NCI-H526 (cell line): ENCODE results near the gene RIPOR1.

Experiments used
- DNase-seq, 2 experiments: peaks; one replicate each; lab custom pipeline; 2025; lab: John Stamatoyannopoulos, UW

Gene RIPOR1

DNA sequence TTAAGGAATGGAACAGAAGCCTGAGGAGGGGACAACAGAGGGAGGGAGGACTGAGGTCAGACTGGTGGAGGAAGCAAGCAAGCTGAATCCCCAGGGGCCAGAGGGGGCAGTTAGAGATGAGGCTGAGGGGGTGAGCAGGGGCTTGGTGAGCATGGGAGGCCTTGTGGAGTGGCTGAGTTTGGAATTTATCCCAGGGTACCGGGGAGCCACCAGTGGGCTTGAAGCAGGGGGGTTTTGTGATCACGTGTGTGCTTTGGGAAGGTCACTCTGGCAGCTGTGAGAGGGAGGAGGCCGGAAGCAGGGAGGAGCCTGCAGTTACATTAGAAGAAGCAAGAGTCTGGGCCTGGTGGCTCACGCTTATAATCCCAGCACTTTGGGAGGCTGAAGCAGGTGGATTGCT lies 23.8 kb downstream of the RIPOR1 start:
- no peak for DNase-seq

DNA sequence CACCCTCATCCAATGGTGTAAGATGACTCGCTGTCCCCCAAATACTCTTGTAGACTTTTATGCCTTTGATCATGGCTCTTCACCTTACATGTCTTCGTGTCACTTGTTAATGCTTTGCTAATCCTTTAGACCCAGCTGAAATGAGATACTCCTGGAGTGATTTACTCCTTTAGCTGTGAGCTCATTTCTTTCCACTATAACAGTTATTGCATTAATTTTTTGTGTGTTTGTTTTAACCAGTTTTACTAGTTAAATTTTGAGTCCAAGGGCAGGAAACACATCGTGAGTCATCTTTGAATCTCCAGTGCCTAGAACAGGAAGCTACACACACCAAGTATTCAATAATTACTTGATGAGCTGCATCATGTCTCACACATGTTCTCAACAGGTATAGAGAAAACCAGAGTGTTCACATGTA lies 27.2 kb downstream of the RIPOR1 start:
- DNase-seq = no peak

DNA sequence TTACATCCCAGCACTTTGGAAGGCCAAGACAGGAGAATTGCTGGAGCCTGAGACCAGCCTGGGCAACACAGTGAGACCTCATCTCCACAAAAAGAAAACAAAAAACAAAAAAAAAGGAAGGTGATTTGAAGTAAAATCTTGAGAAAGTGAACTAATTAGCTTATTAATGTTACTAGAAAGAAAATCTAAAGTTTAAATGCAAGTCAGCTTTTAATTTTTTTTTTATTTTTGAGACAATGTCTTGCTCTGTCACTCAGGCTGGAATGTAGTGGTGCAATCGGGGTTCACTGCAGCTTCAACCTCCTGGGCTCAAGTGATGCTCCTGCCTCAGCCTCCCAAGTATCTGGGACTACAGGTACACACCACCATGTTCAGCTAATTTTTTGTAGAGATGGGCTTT lies 30.2 kb downstream of the RIPOR1 start:
- no peak for DNase-seq

DNA sequence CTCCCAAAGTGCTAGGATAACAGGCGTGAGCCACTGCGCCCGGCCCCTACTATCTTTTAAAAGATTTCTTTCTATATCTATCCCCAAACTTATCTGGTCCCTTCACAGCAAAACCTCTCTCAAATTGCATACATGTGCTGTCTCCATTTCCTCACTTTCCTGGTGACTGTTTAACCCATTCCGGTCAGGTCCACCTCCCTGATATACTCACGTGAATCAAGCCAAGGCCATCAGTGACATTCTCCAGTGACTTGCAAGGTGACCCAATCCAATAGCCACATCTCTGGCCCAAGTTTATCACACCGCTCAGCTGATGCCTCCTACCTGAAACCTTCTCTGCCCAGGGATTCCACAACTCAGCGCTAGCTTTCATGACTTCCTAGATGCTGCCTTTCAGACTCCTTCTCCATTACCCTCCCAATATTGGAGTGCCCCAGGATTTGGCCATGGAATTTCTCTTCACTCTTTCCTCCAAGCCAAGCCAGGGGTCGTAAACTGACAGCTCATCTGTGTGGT lies 32.3 kb downstream of the RIPOR1 start:
- DNase-seq = no peak

DNA sequence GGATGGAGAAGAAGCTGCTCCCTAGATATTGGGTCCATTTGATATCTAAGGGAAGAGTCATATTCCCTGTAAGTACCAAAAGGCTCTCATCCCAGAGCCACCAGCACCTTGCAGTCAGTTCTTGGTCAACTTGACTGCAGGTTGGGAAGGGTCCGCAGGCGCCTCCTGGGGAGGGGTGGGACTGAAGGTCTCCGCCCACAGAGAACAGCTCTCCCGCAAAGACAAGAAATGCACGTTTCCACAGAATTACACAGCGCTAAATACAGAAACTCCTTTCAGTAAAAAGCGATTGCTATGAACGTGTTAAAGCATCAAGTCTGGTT lies 32.8 kb downstream of the RIPOR1 start:
- no peak for DNase-seq

DNA sequence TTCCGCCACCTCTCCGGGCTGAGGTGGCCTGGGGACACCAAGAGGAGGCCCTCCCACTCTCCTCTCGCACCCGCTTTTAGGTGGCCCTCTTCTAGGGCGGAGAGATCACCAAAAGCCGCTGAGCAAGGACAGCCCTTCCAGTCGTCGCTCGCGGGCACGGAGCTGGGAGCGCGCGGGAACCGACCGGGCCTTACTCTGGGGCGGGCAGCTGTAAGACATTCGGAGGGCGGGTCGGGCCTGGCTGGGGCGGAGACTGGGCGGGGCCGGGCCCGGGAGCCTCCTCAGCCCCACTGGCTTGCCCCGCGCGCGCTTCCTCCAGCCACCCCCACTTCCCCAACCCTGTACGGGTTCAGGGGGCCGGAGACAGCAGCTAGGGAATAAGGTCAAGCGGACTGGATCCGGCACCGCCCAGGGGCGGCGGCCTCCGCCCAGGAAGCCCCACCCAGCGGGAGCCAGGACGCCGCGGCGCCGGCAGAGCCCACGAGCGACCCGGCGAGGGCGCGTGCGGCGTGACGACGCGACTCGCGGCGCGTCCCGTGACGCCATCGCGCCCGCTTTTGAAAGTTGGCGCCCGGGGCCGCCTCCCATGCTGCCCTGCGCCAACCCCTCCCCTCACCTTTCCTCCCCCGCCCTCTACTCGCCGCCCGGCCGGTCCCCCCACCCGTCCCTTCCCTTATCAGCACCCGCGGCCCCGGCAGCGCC lies 33.3 kb downstream of the RIPOR1 start:
- peak; percentile 89 to 95 for DNase-seq

DNA sequence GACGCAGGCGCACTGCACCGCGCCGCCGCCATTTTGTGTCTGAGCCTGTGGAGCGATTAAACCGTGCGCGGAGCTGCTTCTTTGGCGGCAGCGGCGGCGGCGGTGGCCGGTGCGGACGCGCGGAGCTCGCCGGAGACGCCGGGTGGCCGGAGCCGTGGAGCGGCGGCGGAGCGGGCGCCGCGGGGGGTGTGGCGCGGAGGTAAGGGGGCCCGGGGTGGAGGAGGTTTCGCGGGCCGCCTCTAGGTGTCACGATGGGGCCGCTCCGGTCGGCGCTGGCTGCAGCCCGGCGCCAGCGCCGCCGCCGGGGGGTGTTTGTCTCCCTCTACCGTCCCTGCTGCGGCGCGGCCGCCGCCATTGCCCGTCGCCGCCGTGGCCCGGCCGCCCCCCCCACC lies 33.9 kb downstream of the RIPOR1 start, which contains the start of gene CTCF:
Gene CTCF (plus strand): TSS at position 1 of the 392 bp plus-strand sequence. CDS start 48,307 bp downstream, outside the sequence.
- peak in 1 of 2 experiments; percentile 79 for DNase-seq

DNA sequence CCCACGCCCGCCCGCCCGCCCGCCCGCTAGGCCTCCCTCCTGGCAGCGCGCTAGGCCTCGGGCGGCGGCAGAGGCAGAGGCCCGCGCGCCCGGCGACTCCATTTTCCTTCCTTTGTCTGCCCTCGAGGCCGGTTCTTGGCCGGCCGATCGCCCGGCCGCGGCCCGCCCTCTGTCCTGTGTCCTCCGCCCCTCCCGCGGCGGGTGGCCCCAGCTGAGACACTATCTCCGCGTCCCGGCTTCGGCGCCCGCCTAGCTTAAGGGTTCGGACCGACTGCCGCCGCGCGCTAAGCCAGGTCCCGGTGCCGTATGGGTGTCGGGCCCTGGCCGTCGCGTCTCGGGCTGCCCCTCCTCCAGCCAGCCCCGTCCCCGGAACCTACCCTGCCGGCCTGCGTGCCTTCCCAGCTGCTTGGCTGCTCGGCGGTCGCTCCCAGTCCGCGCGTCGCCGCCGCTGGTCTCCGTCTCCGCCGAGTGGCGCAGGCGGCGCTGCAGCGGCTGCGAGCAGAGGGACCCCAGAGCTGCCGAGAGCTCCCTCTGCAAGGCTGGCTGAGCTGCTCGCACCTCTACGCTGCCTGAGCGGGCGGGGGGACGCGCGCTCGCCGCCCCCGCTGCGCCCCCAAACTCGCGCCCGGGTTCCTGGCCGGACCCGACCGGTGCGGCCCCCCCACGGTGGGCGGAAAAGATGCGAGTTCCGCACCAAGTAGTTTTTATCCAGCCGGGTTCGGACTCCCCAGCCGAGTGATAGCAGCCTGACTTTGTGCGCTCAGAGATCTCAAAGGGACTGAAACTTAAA lies 34.5 kb downstream of the RIPOR1 start:
- DNase-seq = peak in 1 of 2 experiments; percentile 49

DNA sequence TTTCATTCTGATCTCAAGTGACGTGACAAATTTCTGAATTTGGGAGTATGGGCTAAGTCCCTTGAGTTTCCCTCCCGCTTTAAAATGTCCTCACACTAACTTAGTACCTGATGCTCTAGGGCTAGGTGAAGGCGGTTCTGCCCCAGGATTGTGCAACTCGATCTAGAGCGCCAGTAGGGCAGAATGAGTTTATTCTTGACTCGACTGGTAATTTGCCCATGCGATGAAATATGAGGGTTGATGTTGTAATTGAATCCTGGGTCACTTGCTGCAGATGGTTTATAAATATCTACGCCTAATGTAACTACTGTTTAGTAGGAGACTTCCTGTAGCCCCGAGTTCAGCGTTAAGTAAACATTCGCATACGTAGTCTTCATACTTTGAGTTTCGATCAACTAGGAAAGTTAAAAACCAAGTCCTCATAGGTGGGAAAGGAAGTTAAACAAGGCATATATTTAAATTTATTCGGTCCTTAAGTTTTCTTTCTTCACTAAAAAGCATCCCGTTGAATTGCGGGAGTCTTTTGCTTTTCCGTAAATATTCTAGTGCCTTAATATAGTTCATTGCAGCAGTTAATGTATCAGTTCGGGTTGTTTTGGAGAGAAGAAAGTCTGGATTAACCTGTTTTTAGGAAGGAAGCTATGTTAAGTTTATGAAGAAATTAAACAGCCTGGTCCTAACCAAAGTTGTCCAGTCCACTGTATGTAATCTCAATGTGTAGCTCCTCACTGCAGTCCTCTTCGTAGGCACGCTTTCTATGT lies 35.3 kb downstream of the RIPOR1 start:
- DNase-seq = peak in 1 of 2 experiments; percentile 8

DNA sequence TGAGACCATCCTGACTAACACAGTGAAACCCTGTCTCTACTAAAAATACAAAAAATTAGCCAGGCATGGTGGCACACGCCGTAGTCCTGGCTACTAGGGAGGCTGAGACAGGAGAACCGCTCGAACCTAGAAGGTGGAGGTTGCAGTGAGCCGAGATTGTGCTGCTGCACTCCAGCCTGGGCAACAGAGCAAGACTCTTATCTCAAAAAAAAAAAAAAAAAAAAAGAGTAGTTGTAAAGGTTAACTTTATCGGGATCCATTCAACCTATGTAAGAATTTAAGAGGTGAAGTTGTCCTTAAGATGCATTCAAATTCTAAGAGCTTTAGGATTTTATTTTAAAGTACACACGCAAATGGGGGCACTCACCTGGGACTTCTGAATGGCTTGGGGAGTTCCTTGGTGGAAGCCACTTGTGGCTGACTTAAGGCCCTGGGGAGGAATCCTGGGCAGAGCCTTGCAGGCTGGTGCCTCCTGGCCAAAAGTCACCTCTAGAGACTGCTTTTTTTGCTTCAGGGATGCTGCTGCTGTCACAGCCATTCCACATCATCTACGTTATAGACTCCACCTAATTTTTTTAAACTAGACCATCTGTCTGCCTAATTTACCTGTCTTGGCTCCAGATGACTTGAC lies 37.0 kb downstream of the RIPOR1 start:
- no peak for DNase-seq

DNA sequence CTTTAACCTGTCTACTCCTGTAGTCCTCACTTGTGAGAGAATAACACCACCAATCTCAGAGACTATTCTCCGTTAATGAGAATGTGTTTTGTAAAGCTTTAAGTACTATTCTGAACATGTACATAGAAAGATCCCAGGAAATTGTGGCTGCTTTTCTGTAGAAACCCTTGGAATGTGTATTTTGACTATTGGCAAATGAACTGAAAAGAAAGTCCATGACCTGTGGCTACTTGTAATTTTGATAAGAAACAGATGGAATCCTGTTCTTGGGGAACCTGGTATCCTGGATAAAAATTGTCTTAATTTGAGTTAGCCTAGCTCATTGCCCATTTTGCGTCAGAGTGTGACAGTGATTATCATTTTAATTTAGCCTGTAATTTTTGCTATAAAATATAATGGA lies 42.8 kb downstream of the RIPOR1 start:
- DNase-seq = no peak

DNA sequence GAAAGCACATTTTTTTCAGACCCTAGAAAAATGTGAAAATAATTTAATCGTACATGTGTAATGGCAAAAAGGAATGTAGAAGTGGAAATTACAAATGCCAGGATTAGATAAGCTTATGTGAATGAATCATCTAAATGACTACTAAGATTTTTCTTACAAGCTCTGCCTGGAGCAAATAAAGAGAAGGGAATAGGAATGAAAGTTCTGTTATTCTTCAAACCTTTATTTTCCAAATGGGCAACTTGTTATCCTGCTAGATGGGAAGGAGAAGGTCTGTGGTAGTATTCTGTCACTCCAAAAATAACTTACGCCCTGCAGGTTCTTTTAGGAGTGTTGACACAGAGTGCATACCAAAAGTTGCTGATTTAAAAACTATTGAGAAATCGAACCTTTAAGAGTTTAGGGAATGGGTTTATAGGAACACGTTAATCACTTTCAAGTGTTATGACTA lies 43.4 kb downstream of the RIPOR1 start:
- DNase-seq = no peak

DNA sequence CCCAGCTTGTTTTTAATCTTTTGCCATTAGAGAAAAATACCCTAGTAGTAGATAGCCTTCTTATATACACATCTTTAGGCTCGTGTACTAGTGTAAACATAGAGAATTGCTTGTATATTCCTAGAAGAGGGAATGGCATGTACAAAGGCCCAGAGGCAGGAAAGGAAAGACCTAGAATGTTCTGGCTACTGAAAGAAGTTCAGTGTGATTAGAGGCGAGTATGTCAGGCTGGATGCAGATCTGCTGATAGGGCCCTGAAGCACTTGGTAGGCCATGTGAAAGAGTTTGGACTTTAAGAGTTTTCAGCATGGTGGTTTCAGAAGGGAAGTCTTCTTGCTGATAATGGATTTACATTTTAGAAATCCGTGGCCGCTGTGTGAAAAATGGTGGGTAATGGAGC lies 51.1 kb downstream of the RIPOR1 start:
- DNase-seq = no peak

DNA sequence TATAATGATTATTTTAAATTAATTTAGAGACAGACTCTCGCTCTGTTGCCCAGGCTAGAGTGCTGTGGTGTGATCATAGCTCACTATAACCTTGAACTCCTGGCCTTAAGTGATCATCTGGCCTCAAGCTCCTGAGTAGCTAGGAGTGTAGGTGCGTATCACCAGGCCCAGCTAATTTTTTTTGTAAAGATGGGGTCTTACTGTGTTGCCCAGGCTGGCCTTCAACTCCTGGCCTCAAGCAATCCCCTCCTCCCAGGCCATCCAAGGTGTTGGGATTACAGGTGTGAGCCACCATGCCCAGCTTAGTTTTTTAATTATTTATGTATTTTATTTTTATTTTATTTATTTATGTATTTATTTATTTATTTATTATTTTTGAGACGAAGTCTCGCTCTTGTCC lies 51.6 kb downstream of the RIPOR1 start:
- DNase-seq = no peak

DNA sequence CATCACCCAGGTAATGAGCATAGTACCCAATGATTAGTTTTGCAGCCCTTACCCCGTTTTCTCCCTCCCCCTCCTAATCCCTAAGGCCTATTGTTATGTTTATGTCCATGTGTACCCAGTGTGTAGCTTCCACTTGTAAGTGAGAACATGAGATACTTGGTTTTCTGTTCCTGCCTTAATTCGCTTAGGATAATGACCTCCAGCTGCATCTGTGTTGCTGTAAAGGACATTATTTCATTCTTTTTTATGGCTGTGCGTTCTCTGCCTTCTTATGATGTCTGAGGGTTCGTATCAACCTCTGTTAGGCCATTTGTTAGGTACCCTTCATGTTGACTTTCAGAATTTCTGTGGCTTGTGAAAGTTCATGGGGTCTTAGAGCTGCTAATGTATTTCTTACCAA lies 64.7 kb downstream of the RIPOR1 start:
- no peak for DNase-seq

DNA sequence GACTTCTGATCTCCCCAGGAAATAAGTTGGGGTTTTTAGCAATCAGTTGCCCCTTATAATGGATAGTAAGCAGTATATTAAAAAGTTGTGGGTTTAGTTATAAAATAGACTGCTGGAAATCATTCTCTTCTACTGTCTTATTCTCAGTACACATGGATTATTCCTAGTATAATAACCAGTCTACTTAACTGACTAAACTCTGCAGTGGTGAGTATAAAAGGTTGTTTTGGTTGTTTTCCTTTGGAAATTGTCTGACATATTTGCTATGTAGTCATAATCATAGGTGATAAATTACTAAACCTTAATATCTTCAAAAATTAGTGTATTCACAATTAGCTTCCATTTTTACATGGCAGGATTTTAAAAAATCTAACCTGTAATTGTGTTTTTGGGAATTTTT lies 65.1 kb downstream of the RIPOR1 start:
- no peak for DNase-seq

DNA sequence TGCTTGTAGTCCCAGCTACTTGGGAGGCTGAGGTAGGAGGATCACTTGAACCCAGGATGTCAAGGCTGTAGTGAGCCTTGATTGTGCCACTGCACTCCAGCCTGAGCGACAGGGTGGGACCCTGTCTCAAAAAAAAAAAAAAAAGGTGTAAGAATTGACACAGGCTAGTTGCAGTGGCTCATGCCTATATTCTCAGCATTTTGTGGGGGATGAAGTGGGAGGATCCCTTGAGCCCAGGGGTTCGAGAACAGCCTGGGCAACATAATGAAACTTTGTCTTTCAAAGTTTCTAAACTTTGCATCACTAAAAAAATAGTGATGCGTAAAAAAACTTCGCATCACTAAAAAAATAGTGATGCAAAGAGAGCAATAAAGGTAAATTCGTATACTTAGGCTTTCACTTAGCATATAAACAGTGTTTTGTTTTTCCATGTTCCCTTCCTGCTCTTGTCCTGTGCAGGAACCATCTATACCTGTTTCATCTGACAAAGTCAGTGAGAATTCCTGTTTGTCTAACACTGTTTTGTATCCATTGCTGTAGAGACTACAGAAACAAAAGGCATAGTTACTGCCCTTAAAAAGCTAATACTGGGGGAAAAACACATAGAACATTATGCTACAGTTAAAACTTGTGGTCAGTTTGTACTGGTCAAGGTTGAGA lies 65.8 kb downstream of the RIPOR1 start:
- no peak for DNase-seq

DNA sequence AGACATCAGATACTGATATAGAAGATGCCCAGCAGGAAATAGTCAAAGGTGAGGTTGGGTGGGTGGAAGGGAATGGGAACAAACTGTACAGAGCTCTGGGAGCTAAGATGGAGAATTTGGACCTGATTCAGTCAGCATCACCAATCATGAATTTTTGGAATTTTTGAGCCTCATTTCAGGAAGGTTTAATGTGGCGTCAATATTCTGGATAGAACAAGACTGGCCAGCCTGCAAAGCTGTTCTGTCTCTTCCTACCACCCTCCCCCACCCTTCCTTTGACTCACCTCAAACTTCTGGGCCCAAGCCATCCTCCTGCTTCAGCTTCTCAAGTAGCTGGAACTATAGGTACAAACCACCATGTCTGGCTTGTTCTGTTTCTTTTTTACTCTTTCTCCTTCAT lies 66.3 kb downstream of the RIPOR1 start:
- no peak for DNase-seq
